Measurements from ENCODE around the gene PRKN. TPM values are rescaled to one million over a fixed set of nuclear protein-coding genes. Genes with fewer than 3 reads are reported as not detected.

Gene PRKN
- total RNA-seq, 2 donors from 2014 or later: 6.7 to 8.2 TPM

DNA sequence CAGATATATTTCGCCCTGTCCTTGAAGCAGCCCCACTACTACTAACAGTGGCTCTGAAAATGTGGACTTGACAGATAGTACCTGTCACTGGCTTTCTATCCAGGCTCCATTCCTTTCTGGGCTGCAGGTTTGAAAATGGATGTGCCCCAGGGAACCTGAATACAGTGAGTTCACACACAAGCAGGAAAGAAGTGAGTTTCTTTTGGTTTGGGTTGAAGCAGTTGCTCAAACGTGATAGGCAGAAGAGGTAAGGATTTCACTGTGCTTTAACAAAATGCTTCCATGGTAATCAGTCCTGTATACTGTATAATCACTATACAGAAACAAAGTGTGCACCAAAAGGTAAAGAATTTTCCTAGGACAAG is 382.9 kb downstream of the PRKN start:
- Histone ChIP-seq H3K27me3 (no peaks in the 10 kb centered on the region), H3K27ac (no peak overlapping the region), H3K4me1 (peaks cover 15% of the 10 kb centered on the region), H3K36me3 (replicated peaks in 1 of 2; ENCODE audit: insufficient read depth in 1 of 2, low read depth in 2 of 2) (no peaks in the 10 kb centered on the region), H3K4me3 (no peak overlapping the region), H3K9me3 (no peaks in the 10 kb centered on the region)
- DNase-seq: no peak
- intact Hi-C loops (cut with DNase I): no loop called here
- ATAC-seq: no peak
- 82 to 83% methylated on average over 2 of the region's 2 CpGs for WGBS, 2 donors
- TF ChIP-seq, protein P1, sequence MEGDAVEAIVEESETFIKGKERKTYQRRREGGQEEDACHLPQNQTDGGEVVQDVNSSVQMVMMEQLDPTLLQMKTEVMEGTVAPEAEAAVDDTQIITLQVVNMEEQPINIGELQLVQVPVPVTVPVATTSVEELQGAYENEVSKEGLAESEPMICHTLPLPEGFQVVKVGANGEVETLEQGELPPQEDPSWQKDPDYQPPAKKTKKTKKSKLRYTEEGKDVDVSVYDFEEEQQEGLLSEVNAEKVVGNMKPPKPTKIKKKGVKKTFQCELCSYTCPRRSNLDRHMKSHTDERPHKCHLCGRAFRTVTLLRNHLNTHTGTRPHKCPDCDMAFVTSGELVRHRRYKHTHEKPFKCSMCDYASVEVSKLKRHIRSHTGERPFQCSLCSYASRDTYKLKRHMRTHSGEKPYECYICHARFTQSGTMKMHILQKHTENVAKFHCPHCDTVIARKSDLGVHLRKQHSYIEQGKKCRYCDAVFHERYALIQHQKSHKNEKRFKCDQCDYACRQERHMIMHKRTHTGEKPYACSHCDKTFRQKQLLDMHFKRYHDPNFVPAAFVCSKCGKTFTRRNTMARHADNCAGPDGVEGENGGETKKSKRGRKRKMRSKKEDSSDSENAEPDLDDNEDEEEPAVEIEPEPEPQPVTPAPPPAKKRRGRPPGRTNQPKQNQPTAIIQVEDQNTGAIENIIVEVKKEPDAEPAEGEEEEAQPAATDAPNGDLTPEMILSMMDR (IDR thresholded peaks at IDR 0.05): no peak
- no peak for TF ChIP-seq POLR2A (IDR thresholded peaks at IDR 0.05)

DNA sequence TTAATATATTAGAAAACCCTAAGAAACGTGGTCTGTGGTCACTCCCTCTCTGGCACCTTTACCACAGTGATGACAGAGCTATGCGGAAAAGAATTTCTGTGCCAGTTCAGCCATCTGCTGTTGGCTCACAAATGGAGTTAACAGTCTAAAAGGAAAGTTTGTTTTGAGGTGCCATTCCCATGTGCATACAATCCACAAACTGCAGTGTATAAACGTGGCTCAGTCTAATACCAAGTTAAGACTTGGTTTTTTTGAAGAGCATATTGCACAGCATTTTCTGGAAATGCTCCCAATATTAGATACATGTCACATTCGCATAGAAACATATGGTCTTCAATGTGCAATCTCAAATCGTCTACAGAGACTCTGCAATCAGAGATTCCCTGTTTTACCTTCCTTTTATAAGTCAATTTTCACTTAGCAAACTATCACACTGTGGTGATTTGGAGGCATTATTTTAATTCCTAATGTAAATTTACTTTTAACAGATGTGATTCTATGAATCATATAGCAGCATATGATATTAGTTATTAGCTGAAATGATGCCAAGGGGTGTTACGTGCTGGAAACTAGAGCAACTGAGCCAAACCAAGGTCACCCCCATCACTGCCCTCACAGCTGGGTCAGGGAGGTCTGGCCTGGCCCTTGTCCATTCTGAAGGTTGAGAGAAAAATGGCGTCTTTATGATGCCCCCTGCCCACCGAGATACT is 383.5 kb downstream of the PRKN start:
- WGBS, 2 donors: 50 to 54% methylated on average over 8 of the region's 8 CpGs
- DNase-seq (peak; percentile 54 to 66 (median 56)), ATAC-seq (peak; percentile 90)
- H3K27me3 ChIP-seq: no peaks in the 10 kb centered on the region
- TF ChIP-seq, protein P1 (IDR thresholded peaks at IDR 0.05): no peak
- no peak for TF ChIP-seq POLR2A (IDR thresholded peaks at IDR 0.05)
- no peaks in the 10 kb centered on the region for H3K36me3 ChIP-seq (replicated peaks in 1 of 2; ENCODE audit: insufficient read depth in 1 of 2, low read depth in 2 of 2)
- no peak overlapping the region for H3K27ac ChIP-seq
- no peaks in the 10 kb centered on the region for H3K9me3 ChIP-seq
- H3K4me3 ChIP-seq: no peak overlapping the region
- intact Hi-C loops (cut with DNase I): no loop called here
- H3K4me1 ChIP-seq: peaks cover 15% of the 10 kb centered on the region

DNA sequence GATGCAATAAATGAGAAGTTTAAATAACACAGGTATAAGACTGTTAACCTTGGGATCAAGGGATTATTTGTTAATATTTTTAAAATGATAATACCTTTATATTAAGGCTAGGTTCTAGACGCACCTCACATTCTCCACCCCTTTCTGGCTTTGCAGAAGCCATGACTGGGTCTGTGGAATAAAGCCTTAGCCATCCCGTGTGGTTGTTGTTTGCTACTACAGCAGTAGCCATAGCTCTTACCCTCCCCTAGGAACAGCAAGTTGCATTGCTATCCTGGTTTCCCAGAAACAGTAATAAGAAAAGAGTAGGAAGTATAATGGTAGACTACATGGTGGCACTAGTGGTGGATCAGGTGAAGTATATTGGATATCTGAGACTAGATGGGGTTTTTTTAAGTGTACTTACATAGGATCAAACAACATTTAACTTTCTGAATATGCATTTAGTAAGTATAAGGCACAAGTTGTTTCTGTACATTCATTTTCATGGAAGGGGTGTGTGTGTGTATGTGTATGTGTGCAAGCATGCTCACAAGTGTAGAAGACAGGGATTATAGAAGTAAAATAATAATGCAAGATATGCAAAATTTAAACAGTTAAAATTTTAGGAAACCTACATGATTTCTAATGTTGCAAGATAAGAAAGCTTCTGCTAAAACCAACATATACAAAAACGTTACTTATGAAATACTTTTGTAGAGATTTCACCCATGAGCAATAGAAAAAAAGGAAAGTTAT is 384.2 kb downstream of the PRKN start:
- intact Hi-C loops (cut with DNase I): no loop called here
- DNase-seq (no peak), ATAC-seq (peak; percentile 55)
- WGBS, 2 donors: 29 to 43% methylated on average over 3 of the region's 3 CpGs
- Histone ChIP-seq H3K36me3 (replicated peaks in 1 of 2; ENCODE audit: insufficient read depth in 1 of 2, low read depth in 2 of 2) (no peaks in the 10 kb centered on the region), H3K27ac (no peak overlapping the region), H3K27me3 (no peaks in the 10 kb centered on the region), H3K9me3 (no peaks in the 10 kb centered on the region), H3K4me1 (peaks cover 15% of the 10 kb centered on the region), H3K4me3 (no peak overlapping the region)
- TF ChIP-seq, protein P1 (IDR thresholded peaks at IDR 0.05): peak in 3 of 7 experiments; percentile 16 to 25 (median 16)
- TF ChIP-seq POLR2A (IDR thresholded peaks at IDR 0.05): no peak

DNA sequence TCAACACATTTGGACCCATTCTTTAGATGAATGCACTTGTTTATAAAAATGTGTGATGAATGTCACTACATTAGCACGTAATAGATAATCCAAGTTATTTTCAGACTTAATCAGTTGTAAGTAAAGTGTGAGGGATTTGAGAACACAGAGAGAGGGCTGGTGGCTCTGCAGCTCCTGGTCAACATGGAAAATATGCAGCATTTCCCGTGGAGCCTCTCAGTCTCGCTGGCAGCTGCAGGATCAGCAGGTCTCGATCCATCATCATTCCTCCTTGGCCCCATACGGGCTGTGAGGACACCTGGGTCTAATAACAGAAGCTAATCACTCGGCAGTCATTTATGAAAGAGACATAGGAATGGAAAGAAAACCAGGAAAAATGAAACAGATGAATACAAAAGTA is 390.2 kb downstream of the PRKN start:
- H3K9me3 ChIP-seq: no peaks in the 10 kb centered on the region
- DNase-seq (no peak), ATAC-seq (no peak)
- no peak for TF ChIP-seq POLR2A (IDR thresholded peaks at IDR 0.05)
- TF ChIP-seq, protein P1 (IDR thresholded peaks at IDR 0.05): no peak
- no peaks in the 10 kb centered on the region for H3K36me3 ChIP-seq (replicated peaks in 1 of 2; ENCODE audit: insufficient read depth in 1 of 2, low read depth in 2 of 2)
- intact Hi-C loops (cut with DNase I): no loop called here
- H3K27me3 ChIP-seq: no peaks in the 10 kb centered on the region
- H3K4me3 ChIP-seq: no peak overlapping the region
- H3K4me1 ChIP-seq: peaks cover 3% of the 10 kb centered on the region
- H3K27ac ChIP-seq: no peak overlapping the region
- WGBS, 2 donors: 60% methylated on average over 6 of the region's 6 CpGs
